Stimulated activated naive CD8-positive, alpha-beta T cell treated with anti-CD3 and anti-CD28 coated beads, Interleukin-15, amount 100 ng/mL, for 72 hours (primary cell): ENCODE measurements around the gene RAB26.
A peak's percentile ranks its signal among the peaks of the same experiment; 100 is the strongest.

Experiments used
- ATAC-seq: fragments of 150-1000 bp; cut with Tn5 transposase; 2 replicates; pipeline ENCODE4 v1.10.0; 2021; ENCODE audit warnings: mild to moderate bottlenecking, moderate library complexity
- DNase-seq, 2 donors: peaks; one replicate each; pipeline ENCODE4 v3.0.0; 2021 to 2022
- H3K27ac Mint-ChIP-seq, 2 donors: one replicate each; pipeline ENCODE4 v1.8.0; 2022; ENCODE audit warnings: mild to moderate bottlenecking in 2 of 2, mixed read lengths in 2 of 2, moderate library complexity in 2 of 2
- H3K27me3 Mint-ChIP-seq: one replicate; pipeline ENCODE4 v1.8.0; 2022; ENCODE audit warnings: mixed read lengths
- H3K4me1 Mint-ChIP-seq: one replicate; pipeline ENCODE4 v1.8.0; 2022; ENCODE audit warnings: mild to moderate bottlenecking, mixed read lengths
- H3K4me3 Mint-ChIP-seq, 2 donors: one replicate each; pipeline ENCODE4 v1.8.0; 2022; ENCODE audit warnings: mild to moderate bottlenecking in 2 of 2, mixed read lengths in 2 of 2, moderate library complexity in 1 of 2
- H3K9me3 Mint-ChIP-seq, 2 donors: one replicate each; pipeline ENCODE4 v1.8.0; 2022; ENCODE audit warnings: mixed read lengths in 2 of 2

Gene RAB26

DNA sequence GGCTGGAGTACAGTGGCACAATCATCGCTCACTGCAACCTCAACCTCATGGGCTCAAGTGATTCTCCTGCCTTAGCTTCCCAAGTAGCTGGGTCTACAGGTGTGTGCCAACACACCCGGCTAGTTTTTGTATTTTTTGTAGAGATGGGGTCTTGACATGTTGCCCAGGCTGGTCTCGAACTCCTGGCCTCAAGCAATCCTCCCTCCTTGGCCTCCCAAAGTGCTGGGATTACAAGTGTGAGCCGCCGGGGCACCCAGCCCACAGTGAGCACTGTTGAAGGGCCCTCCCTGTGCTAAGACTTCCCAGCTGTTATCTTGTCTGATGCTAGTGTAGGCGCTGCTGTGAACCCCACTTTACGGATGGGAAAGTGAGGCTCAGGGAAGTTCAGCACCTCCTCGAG lies 40.0 kb downstream of the RAB26 start:
- Mint-ChIP-seq H3K4me3 (no peak overlapping the region), H3K27me3 (no peaks in the 10 kb centered on the region), H3K27ac (no peak overlapping the region), H3K4me1 (no peaks in the 10 kb centered on the region), H3K9me3 (no peaks in the 10 kb centered on the region)
- no peak for DNase-seq
- no peak for ATAC-seq

DNA sequence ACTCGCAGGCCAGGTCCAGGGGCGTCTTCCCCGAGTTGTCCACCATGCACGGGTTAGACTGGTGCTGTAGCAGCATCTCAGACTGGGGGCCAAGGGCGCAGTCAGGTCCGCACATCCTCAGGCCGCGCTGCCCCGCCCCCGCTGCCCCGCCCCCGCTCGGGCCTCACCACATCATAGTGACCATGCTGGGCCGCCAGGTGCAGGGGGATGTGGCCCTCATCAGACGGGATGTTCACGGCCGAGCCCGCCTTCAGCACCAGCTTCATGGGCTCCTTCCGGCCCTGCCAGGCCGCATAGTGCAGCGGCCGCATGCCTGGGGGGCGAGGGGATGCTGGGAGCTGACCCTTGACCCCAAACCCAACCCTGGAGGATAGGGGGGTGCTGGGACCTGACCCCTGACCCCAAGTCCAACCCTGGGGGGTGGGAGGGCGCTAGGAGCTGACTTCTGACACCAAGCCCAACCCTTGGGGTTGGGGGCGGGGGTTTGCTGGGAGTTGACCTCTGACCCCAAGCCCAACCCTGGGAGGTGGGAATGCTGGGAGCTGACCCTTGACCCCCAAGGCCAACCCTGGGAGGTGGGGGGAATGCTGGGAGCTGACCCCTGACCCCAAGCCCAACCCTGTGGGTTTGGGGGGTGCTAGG lies 40.9 kb downstream of the RAB26 start:
- no peaks in the 10 kb centered on the region for H3K9me3 Mint-ChIP-seq
- H3K27me3 Mint-ChIP-seq: peaks cover 3% of the 10 kb centered on the region
- ATAC-seq: no peak
- H3K27ac Mint-ChIP-seq: no peak overlapping the region
- no peak for DNase-seq
- no peak overlapping the region for H3K4me3 Mint-ChIP-seq
- H3K4me1 Mint-ChIP-seq: no peaks in the 10 kb centered on the region

DNA sequence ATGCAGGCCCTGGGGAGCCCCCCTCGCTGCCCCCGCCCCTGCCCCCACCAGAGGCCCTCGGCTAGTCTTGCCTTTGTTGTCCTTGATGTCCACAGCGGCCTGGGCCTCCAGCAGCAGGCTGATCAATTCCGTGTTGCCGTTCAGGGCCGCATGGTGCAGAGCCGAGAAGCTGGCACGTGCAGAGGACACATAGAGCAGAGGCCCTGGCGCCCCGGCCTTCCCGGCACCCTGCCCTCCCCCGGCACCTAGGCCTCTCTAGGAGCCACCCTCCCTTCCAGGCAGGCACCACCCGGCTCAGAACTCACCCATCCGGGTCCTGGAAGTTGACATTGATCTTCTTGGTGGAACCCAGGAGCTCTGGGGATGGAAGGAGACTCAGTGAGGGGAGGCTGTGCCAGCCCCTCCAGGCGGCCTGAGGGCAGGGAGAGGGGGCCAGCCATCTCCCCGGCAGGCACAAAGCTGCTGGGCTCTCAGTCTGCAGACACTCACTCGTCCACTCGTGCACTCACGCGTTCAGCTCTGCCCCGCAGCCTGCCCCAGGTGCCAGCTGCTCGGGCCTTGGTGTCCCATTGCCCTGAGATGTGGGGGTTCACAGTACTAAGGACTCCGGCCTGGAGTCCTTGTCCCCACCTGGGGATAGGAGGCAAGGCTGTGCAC lies 41.7 kb downstream of the RAB26 start:
- Mint-ChIP-seq H3K9me3 (no peaks in the 10 kb centered on the region), H3K4me3 (no peak overlapping the region), H3K27me3 (peaks cover 10% of the 10 kb centered on the region), H3K27ac (no peak overlapping the region), H3K4me1 (peaks cover 7% of the 10 kb centered on the region)
- DNase-seq (no peak), ATAC-seq (no peak)

DNA sequence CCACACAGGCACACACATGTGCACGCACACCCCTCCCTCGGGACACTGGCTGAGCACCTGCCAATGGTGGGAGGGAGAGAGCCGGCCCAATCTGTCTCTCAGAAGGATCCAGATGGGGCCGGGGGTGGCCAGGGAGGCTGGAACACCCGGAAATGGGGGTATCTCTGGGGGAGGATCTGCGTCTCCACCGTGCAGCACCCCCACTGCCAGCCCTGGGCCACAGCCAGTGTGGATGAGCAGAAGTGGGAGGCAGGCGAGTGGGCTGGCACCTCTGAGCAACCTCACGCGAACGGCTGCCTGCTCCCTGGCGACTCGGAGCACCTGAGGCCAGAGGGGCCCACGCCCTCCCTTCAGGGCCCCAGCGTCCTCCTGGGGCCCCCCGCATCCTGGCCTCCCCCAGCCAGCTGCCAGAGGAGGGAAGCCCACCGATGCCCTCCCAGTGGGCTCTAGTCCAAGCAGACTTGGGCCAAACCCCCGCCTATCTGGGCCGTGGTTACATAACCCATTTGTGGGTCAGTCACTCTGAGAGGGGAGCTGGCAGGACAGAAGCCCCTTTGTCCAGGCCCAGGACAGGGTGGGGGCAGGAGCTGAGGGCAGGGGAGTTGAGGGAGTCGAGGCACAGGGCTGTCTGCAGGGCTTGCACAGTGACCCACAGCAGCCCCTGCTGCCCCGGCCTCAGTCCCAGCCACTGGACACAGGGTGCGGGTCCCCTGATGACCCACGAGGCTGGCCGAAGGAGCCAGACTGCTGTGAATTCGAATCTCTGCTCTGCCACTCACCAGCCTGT lies 42.4 kb downstream of the RAB26 start:
- ATAC-seq (no peak), DNase-seq (no peak)
- Mint-ChIP-seq H3K4me1 (peaks cover 13% of the 10 kb centered on the region), H3K9me3 (no peaks in the 10 kb centered on the region), H3K27ac (no peak overlapping the region), H3K27me3 (peaks cover 18% of the 10 kb centered on the region), H3K4me3 (no peak overlapping the region)

DNA sequence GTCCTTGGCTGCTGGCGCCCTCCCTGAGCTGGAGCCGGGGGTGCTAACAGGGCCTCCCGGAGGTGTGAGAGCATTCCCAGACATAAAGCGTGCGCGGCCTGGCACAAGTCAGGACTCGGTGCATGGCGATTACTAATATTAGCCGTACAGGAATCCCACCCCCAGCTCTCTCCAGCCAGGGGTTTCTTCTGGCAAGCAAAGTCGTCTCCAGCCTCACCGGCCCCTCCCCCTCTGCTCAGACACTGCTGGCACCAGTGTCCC lies 43.0 kb downstream of the RAB26 start:
- ATAC-seq: no peak
- Mint-ChIP-seq H3K4me3 (no peak overlapping the region), H3K27me3 (peaks cover 20% of the 10 kb centered on the region), H3K27ac (no peak overlapping the region), H3K4me1 (peaks cover 13% of the 10 kb centered on the region), H3K9me3 (no peaks in the 10 kb centered on the region)
- DNase-seq: no peak

DNA sequence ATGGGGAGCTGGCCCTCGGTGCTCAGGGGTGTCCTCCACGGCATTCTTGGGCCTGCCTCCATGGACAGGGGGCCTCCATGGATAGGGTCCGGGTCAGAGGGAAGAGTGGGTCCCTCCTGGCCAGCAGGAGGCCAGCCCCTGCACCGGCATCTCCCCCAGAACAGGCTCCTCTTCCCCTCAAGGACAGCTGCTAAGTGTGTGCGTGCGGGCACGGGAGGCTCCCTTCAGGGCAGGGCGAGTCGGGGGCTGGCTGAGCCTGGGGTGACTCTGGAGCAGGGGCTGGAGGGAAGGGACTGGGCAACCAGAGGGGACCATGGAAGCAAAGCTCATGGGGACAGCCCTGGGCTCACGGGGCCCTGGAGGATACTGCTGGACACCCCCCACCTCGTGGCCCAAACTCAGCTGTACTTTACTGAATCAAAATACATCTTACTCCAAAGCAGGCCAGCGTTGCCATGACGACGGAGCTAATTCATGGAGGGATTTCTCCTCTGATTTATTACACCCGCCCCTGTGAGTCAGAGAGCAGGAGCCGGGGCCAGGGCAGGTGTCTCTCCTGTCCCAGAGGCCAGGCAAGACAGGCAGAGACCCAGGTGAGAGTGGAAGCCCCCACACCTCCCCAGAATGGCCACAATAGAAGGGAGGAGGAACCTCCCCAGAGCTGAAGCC lies 45.9 kb downstream of the RAB26 start:
- ATAC-seq: no peak
- H3K27ac Mint-ChIP-seq: no peak overlapping the region
- DNase-seq: no peak
- peaks cover 44% of the 10 kb centered on the region for H3K27me3 Mint-ChIP-seq
- H3K9me3 Mint-ChIP-seq: no peaks in the 10 kb centered on the region
- peak overlapping the region in 1 of 2 donors; percentile 78 for H3K4me3 Mint-ChIP-seq
- H3K4me1 Mint-ChIP-seq: peaks cover 13% of the 10 kb centered on the region

DNA sequence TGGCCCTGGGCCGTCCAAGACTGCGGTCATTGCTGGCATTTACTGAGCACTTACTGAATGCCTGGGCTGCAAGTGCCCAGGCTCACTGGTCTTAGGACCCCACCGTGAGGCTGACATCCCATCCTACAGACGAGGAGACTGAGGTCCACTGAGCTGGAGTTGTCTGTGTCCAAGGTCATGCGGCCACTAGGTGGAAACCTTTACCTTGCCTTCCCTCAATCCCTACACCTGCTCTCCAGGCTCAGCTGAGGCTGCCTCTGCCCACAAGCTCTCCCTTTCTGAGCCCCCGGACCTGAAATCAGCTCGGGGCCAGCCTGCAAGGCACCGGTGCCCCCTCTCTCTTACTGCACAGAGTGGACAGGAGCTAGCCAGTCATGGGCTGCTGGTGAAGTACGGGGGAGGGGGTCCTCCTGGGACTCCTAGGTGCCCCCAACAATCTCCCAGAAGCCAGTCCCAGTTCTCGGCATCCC lies 46.5 kb downstream of the RAB26 start:
- Mint-ChIP-seq H3K9me3 (no peaks in the 10 kb centered on the region), H3K4me1 (peaks cover 13% of the 10 kb centered on the region), H3K27ac (no peak overlapping the region), H3K4me3 (peak overlapping the region in 1 of 2 donors; percentile 78), H3K27me3 (peaks cover 47% of the 10 kb centered on the region)
- peak; percentile 54 to 65 for DNase-seq
- ATAC-seq: peak; percentile 78

DNA sequence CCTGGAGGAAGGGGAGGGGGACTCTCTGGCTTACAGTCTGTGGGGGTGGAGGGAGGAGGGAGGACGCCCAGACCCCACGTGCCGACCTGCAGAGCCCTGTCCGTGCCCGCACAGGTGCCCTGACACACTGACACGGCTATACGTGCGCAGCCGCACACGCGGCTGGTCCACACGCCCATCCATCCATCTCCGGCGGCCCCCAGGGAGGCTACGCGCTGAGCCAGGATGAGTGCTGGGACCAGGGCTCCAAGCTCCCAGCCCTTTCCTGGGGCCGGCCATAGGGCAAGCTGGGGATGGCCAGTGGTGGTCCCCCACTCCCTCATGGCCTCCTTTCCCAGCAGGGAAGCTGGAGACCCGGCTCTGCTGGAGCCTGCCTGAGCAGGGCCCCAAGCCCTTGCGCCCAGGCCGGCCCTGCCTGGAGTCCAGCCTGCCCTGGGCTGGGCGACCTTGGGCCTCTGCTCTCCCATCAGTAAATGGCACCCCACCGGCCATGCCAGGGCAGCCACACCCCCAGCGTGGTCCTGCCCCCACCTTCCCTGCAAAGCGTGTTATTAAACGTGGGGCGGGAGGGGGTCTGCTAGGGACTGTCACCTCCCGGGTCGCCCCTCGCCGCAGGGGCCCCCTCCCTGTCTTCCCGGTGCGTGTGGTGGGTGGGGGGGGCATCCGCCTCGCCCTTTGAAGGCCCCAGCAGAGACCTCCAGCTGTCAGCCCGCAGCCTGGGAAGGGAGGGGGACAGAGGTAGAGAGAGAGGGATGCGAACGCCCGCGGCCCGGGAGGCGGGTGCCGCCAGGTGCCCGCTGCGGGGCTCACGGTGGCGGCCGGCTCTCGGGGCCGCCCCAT lies 47.1 kb downstream of the RAB26 start:
- Mint-ChIP-seq H3K27me3 (peaks cover 53% of the 10 kb centered on the region), H3K4me3 (peak overlapping the region; percentile 29 to 78)
- ATAC-seq: peak; percentile 39

DNA sequence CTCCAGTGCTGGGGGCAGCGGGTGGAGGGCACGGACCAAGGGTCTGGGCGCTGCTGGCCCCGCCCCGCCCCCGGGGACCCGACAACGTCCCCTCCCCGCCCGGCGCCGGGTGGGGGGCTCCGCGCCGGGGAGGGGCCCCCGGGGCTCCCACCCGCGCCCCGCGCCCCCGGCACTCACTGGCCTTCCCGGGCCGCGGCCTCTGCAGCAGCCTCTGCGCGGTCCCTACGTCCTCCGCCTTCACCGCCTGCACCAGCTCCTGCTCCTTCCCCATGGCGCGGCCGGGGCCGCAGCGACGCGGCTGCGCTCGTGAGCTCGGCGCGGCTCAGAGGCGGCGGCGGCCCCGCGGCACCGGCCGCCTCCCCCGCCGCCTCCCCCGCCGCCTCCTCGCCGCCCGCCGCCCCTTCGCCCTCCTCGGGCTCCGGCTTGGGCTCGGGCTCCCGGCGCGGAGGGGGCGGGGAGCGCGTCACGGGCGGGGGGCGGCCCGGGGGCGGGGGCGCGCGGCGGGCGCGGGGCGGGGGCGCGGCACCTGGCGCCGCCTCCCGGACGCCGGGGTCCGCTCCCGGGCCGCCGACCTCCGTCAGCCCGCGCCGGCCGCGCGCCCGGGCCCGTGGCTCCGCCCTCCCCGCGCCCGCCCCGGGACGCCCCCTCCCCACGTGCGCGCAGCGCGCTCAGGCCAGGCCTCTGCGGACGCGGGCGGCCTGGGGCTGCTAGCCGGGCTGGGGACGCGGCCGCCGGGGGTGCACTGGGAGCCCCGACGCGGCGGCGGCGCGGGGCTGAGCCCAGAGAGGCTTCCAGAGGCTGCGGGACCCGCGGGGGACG lies 47.9 kb downstream of the RAB26 start, which contains the start of gene CASKIN1:
TSS of gene CASKIN1 (minus strand) at position 444 of the 819 bp plus-strand sequence. CDS start at position 271, 173 bp downstream.
- Mint-ChIP-seq H3K4me3 (peak within 1 kb of the TSS; percentile 55 to 83), H3K4me1 (peaks cover 13% of the 10 kb centered on the region), H3K9me3 (no peaks in the 10 kb centered on the region), H3K27ac (no peak within 1 kb of the TSS), H3K27me3 (peaks cover 55% of the 10 kb centered on the region)
- no peak for DNase-seq
- ATAC-seq: peak; percentile 53

More for the DNA sequence above, 47.1 kb downstream of the RAB26 start:
- Mint-ChIP-seq H3K27ac (no peak overlapping the region), H3K4me1 (peaks cover 13% of the 10 kb centered on the region), H3K9me3 (no peaks in the 10 kb centered on the region)
- DNase-seq: no peak

DNA sequence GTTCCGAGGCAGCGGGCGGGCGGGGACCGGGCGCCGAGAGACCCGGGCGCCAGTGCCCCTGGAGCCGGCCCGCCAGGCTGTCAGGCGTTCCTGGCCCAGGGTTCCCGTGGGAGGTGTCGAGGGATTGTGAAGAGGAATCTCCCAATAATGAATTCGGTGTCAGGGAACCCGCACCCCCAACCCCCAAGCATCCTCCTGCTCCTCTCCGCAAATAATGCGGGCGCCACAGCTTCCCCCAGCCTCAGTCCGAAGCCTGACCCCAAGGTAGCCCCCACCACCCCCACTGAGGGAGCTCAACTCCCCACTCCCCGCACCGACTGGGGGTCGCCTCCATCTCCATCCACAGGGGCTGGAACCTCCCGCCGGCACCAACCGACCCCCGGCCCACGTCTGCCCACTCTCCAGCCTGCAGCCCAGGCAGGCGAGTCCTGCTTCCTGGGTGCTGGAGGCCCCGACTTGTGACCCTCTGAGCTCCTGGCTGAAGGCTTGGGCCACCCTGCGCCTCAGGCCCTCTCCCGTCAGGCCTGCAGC lies 48.6 kb downstream of the RAB26 start:
- peak overlapping the region; percentile 50 to 83 for H3K4me3 Mint-ChIP-seq
- no peaks in the 10 kb centered on the region for H3K9me3 Mint-ChIP-seq
- H3K27ac Mint-ChIP-seq: no peak overlapping the region
- peaks cover 13% of the 10 kb centered on the region for H3K4me1 Mint-ChIP-seq
- DNase-seq (no peak), ATAC-seq (no peak)
- H3K27me3 Mint-ChIP-seq: peaks cover 55% of the 10 kb centered on the region

DNA sequence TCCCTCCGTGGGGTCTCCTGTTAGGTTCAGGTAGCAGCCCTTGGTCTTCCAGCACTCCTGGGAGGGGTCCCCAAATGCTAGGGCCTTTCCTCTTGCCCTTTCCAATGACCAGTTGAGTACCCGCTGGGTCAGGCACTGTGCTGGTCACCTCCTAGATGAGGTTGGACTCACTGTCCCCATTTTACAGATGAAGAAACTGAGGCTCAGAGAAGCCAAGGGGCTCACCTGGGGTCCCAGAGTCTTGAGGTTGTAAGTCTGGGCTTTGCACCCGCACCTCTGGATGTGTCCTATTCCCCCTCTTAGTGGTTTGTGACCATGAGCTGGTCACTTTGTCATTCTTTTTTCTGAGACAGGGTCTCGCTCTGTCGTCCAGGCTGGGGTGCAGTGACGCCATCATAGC lies 49.3 kb downstream of the RAB26 start:
- Mint-ChIP-seq H3K9me3 (no peaks in the 10 kb centered on the region), H3K27ac (no peak overlapping the region), H3K27me3 (peaks cover 55% of the 10 kb centered on the region), H3K4me3 (peak overlapping the region in 1 of 2 donors; percentile 83), H3K4me1 (peaks cover 13% of the 10 kb centered on the region)
- no peak for DNase-seq
- ATAC-seq: no peak

DNA sequence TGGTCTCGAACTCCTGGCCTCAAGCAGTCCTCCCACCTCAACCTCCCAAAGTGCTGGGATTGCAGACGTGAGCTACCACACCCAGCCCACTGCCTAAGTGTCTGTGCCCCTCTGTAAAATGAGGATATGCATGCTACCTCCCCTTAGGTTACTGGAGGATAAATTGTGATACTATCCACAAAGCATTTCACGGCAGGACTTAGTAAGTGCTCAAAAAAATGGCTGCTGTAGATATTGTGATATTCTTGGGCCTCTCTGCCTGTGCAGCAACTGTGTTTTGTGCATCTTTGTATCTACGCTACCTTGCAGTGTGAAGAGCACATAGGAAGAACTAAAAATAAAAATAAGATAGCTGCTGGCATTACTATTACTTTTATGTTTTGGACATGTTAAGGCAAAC lies 49.9 kb downstream of the RAB26 start:
- Mint-ChIP-seq H3K27me3 (peaks cover 55% of the 10 kb centered on the region), H3K4me3 (no peak overlapping the region), H3K4me1 (peaks cover 13% of the 10 kb centered on the region), H3K27ac (no peak overlapping the region), H3K9me3 (no peaks in the 10 kb centered on the region)
- DNase-seq (no peak), ATAC-seq (no peak)

DNA sequence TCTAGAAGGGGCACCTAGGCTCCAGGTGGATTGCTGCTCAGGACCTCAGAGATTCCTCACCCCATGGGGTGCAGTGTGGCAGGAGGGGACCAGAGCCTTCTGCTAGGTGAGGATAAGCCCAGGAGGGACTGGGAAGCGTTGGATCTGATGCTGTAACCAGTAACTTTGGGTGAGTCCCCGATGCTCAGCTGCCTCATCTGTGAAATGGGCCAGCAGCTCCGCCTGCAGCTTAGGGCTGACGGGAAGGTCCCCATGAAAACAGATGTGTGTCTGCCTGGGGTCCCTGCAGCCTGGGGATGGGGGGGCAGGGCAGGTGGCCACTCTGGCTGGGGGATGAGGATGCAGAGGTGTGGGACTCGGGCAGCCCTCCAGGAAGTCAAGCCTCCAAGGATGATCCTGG lies 50.7 kb downstream of the RAB26 start:
- Mint-ChIP-seq H3K4me3 (no peak overlapping the region), H3K27me3 (peaks cover 55% of the 10 kb centered on the region), H3K4me1 (peaks cover 19% of the 10 kb centered on the region), H3K9me3 (no peaks in the 10 kb centered on the region), H3K27ac (no peak overlapping the region)
- ATAC-seq (no peak), DNase-seq (no peak)

DNA sequence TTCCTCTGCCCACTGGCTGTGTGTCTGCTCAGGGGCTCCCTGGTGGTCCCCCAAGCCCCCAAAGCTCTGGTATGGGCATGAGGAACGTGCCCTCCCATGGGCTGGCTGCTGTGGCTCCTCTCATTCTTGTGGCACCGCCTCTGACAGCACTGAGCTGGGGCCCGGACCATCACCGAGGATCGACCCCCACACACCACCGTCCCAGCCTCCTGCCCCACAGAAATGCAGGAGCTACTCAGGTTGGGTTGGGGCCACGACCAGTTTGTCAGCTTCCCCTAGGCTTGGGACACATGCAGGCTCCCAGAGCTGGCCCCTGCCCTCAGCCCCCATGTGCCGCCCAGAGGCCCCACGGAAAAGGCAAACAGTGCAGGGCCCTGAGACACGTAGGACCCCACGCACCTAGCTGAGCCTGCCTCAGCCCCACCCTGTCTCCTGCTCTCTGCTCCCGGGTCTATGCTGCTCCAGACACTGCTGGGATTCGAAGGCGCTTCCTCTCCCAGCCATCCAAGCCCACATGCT lies 51.3 kb downstream of the RAB26 start:
- DNase-seq (no peak), ATAC-seq (no peak)
- Mint-ChIP-seq H3K4me1 (peaks cover 23% of the 10 kb centered on the region), H3K4me3 (no peak overlapping the region), H3K9me3 (no peaks in the 10 kb centered on the region), H3K27ac (no peak overlapping the region), H3K27me3 (peaks cover 49% of the 10 kb centered on the region)
